ENCODE measurements around the gene DAPK2. TPM values are rescaled to one million over a fixed set of nuclear protein-coding genes. Genes with fewer than 3 reads are reported as not detected.
A peak's percentile ranks its signal among the peaks of the same experiment; 100 is the strongest.

Gene DAPK2
- total and polyA plus RNA-seq, 2 of the 13 experiments (the other 11 are each of a cell fraction or from before 2014, with no cell fraction given): 0.33 to 0.63 TPM

- TF ChIP-seq ZSCAN5A (CRISPR knock-in tag; IDR thresholded peaks at IDR 0.05; ENCODE audit: borderline replicate concordance) (no peak), ZNF841 (CRISPR knock-in tag; IDR thresholded peaks at IDR 0.05; ENCODE audit: borderline replicate concordance) (no peak), TEF (CRISPR knock-in tag; IDR thresholded peaks at IDR 0.05) (no peak), E2F1 (CRISPR knock-in tag; IDR thresholded peaks at IDR 0.05) (no peak), MBD4 (IDR thresholded peaks at IDR 0.05; ENCODE audit: borderline replicate concordance, low read length) (no peak), ZNF34 (CRISPR knock-in tag; IDR thresholded peaks at IDR 0.05; ENCODE audit: borderline replicate concordance) (no peak), ELF1 (CRISPR knock-in tag; IDR thresholded peaks at IDR 0.05) (no peak), ZFP1 (CRISPR knock-in tag; IDR thresholded peaks at IDR 0.05) (no peak), ZFP36L2 (CRISPR knock-in tag; IDR thresholded peaks at IDR 0.05) (no peak), ZNF7 (CRISPR knock-in tag; IDR thresholded peaks at IDR 0.05) (no peak), ZNF710 (CRISPR knock-in tag; IDR thresholded peaks at IDR 0.05; ENCODE audit: borderline replicate concordance) (no peak), ZNF18 (CRISPR knock-in tag; IDR thresholded peaks at IDR 0.05; ENCODE audit: insufficient replicate concordance) (no peak), LCORL (IDR thresholded peaks at IDR 0.05) (no peak), LCORL (CRISPR knock-in tag; IDR thresholded peaks at IDR 0.05) (no peak), ZNF883 (CRISPR knock-in tag; IDR thresholded peaks at IDR 0.05; ENCODE audit: not compliant biosample characterization) (no peak), FOXC1 (CRISPR knock-in tag; IDR thresholded peaks at IDR 0.05; ENCODE audit: borderline replicate concordance) (no peak), GMEB2 (CRISPR knock-in tag; IDR thresholded peaks at IDR 0.05; ENCODE audit: low read depth) (no peak), ZBTB34 (CRISPR knock-in tag; IDR thresholded peaks at IDR 0.05) (0 out of 2 replicates have a peak, but pooled peaks have one; percentile 30), SKI (IDR thresholded peaks at IDR 0.05; ENCODE audit: partially characterized antibody) (peak; percentile 61), CREBL2 (CRISPR knock-in tag; IDR thresholded peaks at IDR 0.05; ENCODE audit: borderline replicate concordance) (no peak), SMARCC2 (IDR thresholded peaks at IDR 0.05) (no peak)
Measured at GRCh38 chr15:64019764-64020163, 26.5 kb downstream of the DAPK2 start (continued).

Data from HepG2 (cell line).